Stimulated activated CD8-positive, alpha-beta memory T cell treated with anti-CD3 and anti-CD28 coated beads, Interleukin-12 subunit alpha, Interleukin-12 subunit beta, amount 100 ng/mL, for 1 hour (primary cell): ENCODE data around the gene MPRIP.
A peak's percentile ranks its signal among the peaks of the same experiment; 100 is the strongest.
"Not testable (repeated sequence)": the region's sequence is repeated elsewhere in the genome, so short reads cannot be mapped to it uniquely, and the experiment has no call there.

Experiments
- DNase-seq: peaks from one replicate; pipeline ENCODE4 v3.0.0-alpha.2; 2020; ENCODE audit warnings: low read depth

The MPRIP gene, protein sequence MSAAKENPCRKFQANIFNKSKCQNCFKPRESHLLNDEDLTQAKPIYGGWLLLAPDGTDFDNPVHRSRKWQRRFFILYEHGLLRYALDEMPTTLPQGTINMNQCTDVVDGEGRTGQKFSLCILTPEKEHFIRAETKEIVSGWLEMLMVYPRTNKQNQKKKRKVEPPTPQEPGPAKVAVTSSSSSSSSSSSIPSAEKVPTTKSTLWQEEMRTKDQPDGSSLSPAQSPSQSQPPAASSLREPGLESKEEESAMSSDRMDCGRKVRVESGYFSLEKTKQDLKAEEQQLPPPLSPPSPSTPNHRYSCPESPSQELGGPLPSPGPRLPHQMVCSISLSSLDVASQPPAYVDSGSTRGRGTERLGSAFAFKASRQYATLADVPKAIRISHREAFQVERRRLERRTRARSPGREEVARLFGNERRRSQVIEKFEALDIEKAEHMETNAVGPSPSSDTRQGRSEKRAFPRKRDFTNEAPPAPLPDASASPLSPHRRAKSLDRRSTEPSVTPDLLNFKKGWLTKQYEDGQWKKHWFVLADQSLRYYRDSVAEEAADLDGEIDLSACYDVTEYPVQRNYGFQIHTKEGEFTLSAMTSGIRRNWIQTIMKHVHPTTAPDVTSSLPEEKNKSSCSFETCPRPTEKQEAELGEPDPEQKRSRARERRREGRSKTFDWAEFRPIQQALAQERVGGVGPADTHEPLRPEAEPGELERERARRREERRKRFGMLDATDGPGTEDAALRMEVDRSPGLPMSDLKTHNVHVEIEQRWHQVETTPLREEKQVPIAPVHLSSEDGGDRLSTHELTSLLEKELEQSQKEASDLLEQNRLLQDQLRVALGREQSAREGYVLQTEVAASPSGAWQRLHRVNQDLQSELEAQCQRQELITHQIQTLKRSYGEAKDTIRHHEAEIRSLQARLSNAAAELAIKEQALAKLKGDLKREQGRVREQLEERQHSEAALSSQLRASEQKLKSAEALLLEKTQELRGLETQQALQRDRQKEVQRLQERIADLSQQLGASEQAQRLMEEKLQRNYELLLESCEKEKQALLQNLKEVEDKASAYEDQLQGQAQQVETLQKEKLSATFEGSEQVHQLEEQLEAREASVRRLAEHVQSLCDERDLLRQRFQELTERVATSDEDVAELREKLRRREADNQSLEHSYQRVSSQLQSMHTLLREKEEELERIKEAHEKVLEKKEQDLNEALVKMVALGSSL (N-terminal part only)

GRCh38 chr17:17042384-17042736 is at the start of gene MPRIP:
Gene MPRIP (plus strand): TSS chr17:17042457. CDS start chr17:17042849, 392 bp downstream.
- no peak for DNase-seq

DNA sequence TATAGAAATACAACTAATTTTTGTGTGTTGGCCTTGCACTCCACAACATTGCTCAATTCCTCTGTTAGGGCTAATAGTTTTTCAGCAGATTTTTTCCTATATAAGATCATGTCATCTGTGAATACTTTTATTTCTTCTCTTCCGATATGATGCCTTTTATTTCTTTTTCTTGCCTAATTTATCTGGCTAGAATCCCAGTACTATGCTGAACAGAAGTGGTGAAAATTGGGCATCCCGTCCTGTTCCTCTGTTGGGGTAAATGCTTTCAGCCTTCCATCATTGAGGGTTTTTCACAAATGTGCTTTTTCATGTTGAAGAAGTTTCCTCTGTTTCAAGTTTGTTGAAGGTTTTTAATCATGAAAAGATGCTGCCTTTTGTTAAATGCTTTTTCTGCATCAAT is 47.6 kb upstream of the MPRIP start:
- no peak for DNase-seq

GRCh38 chr17:16995930-16996329 is 46.3 kb upstream of the MPRIP start:
- no peak for DNase-seq

DNA sequence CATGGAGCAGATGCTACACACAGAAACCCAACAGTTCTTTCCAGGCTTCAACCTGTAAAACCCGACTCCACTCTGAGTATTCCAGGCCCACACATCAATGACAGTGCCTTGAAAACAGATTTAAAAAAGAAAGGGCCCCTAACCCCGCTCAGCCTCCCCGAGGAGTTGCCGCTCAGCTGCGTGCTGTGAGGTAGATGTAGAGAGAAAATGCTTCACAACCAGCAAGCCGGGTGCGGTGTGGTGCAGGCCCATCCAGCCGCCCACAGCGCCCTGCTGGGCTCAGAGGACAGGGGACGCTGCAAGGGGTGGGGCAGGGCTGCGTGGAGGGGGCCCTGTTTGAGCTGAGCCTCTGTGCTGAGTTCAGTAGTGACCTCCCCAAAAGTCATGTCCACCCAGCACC is 45.5 kb upstream of the MPRIP start:
- DNase-seq = not testable (repeated sequence)

DNA sequence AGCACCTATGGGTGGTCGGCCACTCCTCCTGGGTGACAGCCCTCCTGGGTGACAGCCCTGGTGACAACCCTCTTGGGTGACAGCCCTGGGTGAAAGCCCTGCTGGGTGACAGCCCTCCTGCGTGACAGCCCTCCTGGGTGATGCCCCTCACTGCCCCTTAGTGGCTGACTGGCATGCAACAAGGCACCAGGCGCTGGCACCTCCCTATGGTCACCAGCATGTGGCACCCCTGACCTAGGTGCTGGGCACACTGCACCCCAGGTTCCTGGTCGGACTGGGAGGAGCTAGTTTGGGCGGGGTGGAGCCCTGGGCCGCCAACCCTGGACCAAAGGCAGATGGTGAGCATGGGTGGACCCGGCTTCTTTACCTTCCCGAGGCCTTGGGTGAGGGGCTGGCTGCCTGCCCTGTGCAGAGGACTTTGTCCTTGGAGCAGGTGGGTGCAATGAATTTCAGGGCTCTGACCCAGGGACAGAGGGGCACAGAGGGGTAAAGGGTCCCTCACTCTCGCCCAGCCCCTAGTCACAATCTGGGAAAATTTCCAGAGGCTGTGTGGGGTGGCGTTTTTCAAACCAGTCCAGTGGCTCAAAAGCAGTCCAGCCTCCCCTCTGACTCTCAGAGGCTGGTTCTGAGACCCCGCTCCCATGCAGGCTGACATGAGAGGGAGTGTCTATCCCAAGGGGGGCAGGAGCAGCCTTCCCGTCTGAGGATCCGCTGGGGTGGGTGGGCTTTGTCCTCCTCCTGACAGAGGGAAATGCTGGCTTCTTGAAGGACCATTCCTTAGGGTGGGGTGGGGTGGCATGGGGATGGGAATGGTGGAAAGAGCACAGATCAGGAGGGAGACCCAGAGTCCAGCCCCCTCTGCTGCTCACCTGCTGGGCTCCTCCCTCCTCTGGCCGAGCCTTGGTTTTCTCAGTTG is 44.5 kb upstream of the MPRIP start:
- no peak for DNase-seq

GRCh38 chr17:16999931-17000625 is 42.2 kb upstream of the MPRIP start:
- no peak for DNase-seq

DNA sequence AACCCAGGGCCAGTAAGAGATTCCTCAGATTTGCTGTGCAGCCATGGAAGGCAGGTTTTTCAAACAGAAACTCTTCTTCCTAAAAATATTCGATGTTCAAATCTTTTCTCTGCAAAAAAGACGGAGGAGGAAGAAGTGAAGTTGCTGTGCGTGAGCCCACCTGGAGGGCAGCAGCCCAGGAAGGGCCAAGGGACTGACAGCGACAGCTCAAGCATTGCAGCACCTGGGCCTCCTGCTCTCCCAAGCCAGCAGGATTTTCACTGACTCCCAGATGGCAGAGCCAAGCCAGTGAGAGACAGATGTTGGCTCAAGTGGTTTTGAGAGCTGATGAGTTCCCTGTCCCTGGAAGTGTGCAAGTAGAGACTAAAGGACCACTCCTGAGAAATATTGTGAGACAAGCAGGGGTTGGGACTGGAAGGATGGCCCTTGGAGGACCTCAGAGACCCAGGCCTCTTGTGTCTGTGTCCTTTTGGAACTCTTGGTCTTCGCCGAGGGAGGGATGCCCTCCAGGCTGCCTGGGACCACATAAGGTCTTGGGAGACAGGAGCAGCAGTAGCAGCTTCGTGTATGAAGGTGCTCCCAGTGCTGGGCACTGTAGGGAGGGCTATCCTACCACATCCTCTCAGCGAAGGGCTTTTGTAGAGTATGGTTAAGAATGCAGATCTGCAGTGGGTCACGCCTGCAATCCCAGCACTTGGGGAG is 41.0 kb upstream of the MPRIP start:
- DNase-seq = no peak

- peak; percentile 53 for DNase-seq
Measured at GRCh38 chr17:17001874-17002520, 40.3 kb upstream of the MPRIP start.

DNA sequence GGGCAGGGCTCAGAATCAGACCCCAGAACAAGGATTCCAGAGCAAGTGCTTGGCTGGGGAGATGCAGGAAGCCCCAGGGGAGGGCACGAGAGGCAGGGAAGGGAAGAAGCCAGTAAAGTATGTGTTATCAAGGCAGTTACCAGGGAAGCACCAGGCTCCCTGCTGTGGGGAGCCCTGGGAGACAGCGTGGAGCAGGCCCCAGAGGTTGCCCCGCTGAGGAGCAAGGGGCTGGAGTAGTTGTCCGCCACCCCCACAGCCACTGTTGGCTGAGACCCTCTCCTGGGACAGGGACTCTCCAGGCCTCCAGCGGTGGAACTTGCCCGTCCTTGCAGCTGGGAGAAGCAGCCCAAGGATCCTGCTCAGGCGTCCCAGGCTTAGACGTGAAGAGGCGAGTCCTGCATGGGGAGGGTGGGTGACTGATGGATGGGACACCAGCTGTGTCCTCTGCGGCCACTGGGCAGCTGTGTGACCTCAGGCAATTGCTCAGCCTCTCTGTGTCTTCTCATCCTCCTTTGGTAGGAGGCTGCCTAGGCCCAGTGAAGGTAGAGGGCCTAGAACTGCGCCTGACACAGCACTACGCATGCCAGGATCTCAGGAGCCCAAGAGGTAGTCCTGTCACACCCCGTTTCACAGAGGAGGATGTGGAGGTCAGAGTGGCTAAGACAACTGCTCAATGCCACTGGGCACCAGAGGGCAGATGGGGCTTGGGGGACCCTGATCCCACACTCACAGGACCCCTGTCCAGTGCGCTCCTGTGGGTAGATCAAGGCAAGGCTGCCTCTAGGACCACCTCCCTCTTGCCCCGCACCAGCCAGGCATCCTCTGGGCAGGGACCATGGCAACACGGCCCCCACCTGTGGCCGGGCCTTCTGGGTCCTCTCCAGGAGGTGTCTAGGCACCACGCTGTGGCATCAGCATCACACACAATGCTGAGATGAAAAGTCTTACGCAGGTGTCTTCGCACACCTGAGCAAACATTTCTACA is 39.2 kb upstream of the MPRIP start:
- DNase-seq = not testable (repeated sequence)

DNA sequence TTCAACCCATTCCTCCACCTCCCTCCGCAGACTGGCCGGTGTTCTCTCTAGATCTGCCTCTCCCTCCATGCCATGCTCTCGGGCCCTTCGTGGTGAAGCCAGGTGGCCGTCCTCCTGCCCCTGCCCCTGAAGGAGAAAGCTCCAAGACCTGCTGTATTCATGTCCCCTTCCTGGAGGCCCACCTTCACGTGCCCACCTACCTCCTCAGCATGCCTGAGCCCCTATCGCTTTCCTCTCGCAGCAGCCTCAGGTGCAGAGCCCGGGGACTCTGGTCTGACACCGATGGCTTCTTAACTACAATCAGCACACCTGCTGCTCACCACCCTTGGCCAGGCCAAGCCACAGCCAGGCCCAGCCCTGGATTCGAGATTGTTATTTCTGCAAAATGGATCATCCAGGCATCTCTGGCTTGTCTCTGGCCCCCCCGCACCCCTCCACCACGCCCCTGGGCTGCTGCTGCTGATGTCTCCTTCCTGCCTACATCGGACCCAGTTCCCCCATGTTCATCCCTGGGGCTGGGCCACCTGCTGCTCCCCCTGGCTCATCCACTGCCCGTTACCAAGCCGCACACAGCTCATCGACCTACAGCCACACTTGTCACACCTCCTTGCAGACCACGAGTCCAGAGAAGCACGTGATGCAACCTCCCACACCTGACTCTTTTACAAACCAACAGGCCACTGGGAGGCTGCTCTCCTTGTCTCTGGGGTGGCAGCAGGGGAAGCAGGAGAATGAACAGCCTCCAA is 37.8 kb upstream of the MPRIP start:
- no peak for DNase-seq

GRCh38 chr17:17004997-17005614 is 37.2 kb upstream of the MPRIP start:
- DNase-seq = not testable (repeated sequence)

GRCh38 chr17:17007891-17008290 is 34.4 kb upstream of the MPRIP start:
- DNase-seq = not testable (repeated sequence)

DNA sequence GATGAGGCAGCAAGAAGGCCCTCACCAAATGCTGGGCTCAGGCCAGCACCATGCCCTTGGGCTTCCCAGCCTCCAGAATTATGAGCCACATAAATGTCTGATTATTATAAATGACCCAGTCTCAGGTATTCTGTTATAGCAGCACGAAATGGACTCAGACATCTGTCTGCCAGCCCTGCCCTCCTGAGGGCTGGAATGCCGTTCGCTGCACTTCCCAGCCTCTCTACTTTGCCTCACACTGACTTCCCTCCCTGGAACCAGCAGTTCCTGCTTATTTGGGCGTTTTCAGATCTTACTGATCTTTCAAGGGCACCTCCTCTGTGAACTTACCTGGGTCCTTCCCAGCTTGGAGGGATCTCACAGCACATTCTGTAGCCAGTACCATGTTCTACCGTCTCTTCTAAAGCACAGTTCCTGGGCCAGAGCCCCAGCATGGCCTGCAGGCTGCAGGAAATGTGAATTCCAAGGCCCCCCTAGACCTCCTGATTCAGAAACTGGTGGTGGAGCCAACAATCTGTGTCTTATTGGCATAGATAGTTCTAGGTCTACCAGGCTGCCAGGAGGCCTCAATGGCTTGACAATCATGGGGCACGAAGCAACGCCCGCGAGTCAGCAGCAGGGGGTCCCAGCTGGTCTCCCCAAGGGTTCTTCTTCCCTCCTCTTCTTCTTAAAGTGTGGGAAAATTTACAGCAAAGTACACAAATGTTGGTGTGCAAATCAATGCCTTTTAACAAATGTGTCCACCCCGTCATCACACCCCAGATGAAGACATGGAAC is 33.4 kb upstream of the MPRIP start:
- not testable (repeated sequence) for DNase-seq

GRCh38 chr17:17009972-17010371 is 32.3 kb upstream of the MPRIP start:
- not testable (repeated sequence) for DNase-seq

GRCh38 chr17:17010545-17011034 is 31.7 kb upstream of the MPRIP start:
- DNase-seq = not testable (repeated sequence)
